HG03196 (cell line): Measurements from ENCODE around the gene L3HYPDH.
A peak's percentile ranks its signal among the peaks of the same experiment; 100 is the strongest.

Experiments
- ATAC-seq: cut with Tn5 transposase; IDR thresholded peaks from one replicate; pipeline ENCODE4 v1.9.1; 2021; ENCODE audit not compliant: unreplicated experiment

L3HYPDH gene

DNA sequence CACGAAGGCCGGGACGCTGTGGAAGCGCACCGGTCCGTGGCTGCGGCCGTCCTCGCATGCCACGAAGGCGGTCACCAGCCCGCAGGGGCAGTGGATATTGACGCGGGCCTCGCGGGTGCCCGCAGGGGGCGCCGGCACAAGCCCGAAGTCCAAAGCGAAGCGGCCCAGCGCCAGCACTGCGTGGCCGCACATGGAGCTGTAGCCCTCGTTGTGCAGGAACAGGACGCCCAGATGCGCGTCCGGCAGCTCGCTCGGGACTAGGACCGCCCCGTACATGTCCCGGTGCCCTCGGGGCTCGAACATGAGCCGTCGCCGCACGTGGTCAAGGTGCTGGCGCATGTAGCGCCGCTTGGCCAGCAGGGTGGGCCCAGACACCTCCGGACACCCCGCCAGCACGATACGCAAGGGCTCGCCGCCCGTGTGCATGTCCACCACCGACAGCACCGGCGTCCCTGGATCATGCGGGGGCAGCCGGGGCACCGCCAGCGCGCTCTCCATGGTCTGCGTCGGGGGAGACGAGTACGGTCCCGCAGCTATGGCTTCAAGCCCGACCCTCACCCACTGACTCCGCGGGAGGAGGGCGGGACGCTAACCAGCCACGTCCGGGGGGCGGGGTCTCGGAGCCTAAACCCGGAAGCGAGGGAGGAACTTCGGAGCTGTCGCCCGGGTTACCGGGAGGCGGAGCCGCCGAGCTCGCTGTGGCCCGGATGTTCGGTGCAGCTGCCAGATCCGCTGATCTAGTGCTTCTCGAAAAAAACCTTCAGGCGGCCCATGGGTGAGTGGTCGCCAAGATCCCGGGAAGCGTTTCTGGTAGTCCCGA, at the start of gene L3HYPDH, which contains the start of gene JKAMP:
Gene L3HYPDH (minus strand): TSS at position 590 of the 820 bp plus-strand sequence. CDS start 92 bp downstream, at position 498.
Gene JKAMP (plus strand): TSS at position 699 of the 820 bp plus-strand sequence. CDS start 73 bp downstream, at position 772.
- ATAC-seq: peak; percentile 86

DNA sequence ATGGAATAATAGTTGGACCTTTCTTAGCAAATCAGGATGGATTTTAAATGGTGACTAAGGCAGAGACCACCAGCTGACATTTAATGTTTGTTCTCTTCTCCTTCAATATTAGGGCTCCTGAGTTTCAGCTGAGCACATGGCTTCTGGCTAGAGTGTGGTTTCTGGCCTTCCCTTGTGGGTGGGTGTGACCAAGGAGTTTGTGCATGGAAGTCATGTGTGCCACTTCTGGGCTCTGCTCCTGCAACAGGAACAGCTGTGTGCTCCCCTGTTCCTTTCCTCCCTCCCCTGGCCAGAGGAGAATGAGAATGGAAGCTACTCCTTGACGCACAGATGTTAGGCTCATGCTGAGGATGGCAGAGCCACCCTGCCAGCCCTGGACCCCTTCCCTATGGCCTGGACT, 48.2 kb upstream of the L3HYPDH start:
- no peak for ATAC-seq

DNA sequence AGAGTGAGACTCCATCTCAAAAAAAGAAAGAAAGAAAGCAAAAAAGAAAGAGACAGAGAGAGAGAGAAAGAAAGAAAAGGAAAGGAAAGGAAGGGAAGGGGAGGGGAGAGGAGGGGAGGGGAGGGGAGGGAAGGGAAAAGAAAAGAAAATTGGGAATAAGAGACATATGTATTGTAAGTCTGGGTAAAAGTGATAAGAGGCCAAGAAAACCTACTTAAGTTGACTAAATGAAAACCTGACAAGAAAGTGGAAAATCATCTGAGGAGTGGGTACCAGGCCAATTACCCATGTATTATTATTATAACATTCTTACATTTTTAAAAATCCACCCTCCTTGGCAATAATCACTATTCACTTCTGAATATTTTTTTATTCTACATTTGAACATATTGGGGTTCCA, 46.1 kb upstream of the L3HYPDH start:
- ATAC-seq: no peak

DNA sequence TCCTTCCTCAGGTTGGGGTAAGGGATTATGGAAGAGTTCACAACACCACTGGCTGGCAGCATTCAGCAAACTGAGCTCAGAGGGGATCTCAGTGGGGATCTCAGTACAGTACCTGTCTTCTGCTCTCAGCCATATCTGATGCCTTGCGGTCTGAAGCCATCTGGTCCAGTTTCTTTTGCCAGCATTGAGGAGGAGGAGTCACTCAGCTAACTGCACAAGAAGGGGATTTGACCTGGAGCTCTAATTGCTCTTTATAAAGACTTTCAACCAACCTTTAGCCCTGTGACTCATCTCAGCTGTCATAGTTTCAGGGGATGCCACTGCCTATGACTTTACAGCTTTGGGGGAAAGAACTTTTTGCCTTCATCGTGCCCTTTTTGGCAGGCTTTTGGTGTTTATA, 45.0 kb upstream of the L3HYPDH start:
- ATAC-seq: no peak

DNA sequence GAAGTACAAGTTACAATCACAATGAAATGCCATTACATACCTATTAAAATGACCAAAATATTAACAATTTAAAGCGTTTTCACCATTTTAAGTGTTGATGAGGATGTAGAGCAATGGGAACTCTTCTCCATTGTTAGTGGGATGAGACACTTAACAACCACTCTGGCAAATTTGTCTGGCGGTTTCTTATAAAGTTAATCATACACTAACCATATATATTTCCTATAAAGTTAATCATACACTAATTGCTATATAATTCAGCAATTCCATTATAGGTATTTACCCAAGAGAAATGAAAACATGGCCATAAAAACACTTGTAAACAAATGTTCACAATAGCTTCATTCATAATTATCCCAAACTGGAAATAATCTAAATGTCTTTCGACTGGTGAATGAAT, 36.0 kb upstream of the L3HYPDH start:
- no peak for ATAC-seq

DNA sequence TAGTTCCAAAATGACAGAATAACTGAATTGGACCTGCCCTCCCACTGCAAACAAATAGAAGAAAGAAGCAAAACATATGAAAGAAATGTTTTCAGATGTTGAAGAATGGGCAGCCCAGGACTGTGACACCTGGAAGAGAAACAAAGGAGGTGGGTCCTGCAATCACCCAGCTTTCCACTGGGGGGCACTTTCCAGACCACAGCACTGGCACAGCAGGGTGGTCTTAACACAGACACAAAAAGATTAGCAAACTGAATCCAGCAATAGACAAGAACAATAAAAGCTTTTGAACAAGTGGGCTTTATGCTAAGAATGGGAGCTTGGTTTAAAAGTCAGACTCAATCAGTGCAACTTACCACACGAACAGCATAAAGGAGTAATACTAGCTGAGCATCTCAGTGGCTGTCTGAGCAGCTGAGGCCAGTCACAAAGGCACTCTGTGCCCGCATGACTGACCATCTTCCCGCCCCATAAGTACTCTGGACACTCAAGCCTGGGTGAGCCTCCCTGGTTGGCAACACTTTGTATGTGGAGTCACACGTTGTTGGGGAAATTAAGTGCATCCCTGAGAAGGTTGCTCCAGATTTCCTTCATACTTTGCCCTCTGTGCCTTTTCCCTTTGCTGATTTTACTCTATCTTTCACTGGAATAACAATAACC, 27.8 kb upstream of the L3HYPDH start:
- ATAC-seq: no peak

DNA sequence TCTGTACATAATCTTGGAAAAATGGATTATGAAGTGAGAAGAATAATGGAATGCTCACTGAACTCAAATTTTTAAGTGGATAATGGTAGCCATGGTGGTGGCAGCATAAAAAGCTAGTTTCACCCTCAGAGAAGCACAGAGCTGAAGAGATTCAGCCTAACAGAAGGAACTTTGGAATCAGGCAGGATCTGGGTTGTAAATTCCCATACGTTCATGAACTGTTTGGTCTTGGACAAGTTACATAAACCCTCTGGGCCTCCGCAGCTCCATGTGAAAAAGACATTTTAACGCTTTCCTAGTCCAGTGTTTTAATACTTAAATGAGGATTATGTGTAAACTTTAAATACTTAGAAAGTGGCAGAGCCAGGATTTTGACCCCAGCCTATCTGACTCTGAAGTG, 26.8 kb upstream of the L3HYPDH start:
- no peak for ATAC-seq

DNA sequence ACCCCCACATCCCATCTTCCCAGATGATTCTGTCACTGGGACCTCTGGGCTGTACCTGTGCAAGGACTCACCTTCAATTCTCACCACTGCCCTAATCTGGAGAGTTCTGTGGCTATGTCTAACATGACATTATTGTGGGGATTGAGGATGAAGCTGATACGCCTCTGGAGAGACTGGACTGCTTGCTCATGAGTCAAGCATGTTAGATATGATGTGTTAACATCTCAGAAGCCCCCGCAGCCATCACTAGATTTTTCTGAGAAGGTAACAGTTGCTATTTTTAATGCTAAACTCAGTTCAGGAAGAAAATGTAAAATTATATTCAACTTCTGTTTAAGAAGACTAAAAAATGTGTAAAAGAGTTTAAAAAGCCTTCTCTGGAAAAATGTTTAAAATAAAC, 25.8 kb upstream of the L3HYPDH start:
- ATAC-seq: no peak

DNA sequence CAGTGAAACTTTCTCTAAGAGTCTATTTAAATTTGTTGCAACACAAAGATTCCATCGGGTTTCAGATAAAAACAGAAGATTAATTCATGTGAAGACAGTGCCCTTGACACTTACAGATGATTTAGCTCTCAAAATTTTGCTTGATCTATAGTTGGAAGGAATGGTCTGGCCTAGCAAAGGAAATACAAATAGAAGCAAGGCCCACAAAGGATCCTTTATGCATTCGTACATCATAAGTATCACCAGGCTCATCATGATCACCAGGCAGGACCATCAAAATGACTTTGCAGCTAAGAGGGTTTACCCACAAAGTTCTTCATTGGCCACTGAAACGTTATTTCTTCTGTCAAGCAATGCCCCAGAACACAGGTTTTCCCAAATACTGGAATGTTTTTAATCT, 24.9 kb upstream of the L3HYPDH start:
- no peak for ATAC-seq

DNA sequence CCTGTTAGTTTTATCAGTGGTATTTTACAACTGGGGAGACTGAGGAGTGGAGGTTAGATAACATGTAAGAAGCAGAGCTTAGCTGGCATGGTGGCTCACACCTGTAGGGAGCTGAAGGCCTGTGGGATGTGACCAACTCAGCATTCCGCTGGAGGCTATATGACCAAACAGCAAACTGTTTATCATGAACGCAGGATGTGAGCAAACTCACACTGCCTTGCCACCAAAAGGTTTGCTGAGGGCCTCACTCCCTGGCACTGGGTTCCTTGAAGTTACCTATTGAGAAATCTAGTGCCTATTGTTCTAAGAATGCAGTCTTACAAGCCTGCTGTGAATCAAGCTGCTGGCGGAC, 23.5 kb upstream of the L3HYPDH start:
- ATAC-seq: no peak

DNA sequence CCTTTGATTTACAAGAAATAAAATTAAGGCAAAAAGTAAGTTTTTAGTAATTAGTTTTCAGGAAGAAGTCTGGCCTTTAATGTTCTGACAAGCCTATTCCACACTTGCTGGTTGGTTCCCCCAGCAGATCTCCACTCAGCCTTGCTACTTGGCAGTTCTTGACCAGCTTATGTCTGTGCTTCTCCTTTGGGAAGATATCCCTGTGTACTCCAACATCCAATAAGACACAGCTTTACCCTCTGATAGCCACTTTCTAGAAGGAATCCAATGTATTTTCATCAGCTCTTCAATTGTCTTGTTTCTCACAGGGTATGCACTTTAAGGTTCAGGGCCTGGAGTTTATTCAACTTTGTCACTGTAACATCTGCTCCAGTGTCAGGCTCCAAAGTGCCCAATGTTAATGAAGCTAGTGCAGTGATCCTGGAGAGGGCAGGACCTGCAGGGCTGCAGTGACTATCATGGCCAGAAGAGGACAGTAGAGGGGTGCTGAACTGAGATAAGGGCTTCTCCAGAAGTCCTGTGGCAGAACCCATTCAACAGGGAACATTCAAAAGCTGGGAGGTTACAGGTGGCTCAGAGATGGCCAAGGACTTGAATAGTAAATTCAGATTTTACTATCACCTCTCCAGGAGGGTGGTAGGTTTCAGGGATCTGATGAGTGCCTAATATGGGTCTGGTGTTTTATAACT, 23.0 kb upstream of the L3HYPDH start:
- ATAC-seq: no peak

DNA sequence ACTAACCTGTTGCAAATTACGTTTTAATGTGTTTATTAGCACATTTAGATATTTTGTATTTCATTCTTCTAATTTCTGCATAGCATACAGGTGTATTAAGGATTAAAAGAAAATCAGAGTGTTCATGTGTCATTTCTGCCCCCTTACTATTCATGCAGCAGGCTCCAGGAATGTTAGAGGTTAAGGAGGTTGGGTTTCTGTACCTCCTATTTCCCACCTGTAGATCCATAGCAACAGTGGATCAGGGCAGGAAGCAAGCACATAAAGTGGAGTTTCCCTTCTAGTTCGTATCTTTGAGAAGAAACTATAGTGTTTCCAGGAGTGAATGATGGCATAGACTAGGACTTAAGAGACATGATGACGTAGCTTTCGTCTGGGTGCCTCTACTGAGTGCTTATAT, 19.0 kb upstream of the L3HYPDH start:
- no peak for ATAC-seq

DNA sequence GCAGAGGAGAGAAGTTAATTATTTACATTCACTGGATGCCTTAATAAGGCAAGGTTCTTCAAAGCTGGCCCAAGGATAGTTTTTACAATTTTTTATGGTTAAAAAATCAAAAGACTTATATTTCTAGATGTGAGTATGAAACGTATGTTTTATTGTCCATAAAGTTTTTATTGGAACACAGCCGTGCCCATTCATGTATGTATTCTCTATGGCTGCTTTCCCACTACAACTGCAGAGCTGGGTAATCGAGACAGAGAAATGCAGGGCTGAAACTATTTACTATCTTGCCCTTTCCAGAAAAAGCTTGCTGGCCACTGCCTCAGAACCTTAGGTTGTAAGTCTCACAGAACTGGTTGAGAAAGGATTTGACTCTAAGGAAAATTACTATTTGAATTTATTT, 16.5 kb upstream of the L3HYPDH start:
- ATAC-seq: no peak

DNA sequence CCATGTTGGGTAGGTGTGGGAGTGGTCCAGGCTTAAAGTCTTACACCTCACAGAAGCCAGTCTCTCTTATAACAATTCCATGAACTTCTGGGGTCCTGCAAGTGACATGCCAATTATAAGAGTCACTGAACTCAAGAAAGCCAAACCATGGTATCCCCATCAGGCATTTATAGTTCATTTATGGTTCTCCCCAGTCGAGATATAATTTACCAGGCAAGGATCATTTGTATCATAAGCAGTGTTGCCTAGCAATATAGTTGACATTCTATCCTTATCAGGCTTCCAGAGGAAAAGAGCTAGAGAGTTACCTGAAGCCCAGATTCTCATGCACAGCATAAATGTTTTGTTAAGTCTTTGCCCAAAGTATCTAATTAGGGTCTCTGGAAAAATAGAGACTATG, 8.2 kb upstream of the L3HYPDH start:
- no peak for ATAC-seq

DNA sequence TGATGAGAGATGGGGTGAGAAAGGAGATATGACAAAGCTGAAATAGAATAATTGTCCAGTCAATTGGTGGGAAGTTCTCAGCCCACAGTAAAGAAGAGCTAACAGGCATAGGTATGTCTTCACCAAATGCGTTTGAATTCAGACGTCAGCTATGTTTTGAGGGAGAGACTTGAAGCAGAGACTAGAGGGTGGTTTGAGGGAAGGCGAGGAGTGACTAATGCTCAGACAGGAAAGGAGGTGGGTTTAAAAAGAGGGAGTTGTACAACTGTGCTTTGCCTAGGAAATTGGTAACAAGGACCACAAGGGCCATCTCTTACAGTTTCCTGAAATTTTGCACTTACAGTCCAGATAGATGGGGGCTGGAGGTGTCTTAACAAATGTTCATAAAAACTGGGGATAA, 6.5 kb upstream of the L3HYPDH start:
- no peak for ATAC-seq

DNA sequence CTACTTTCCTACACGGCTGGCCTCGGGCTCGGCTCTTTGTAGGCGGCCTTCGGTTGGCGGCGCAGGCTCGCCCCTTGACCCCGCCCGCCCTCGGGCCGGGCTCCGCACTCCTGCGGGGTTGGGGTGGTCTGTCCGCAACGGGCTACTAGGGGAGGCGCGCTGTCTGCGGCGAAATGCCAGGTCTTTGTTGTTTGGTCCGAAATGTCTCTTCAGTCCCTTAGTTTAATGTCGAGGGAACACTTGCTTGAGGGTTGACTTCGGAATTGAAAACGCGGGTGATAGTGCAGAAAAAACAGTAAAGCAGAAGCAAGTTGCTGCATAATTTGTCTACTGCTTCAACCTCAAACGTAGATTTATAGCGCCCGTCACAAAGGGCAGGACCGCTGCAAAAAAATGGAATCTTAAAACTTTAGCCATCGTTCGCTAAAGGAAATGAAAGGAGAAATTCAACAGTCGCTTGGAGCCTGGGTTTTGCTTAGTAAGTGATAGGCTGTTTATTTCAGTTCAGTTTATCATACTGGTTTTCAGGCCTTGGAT, 499 bp upstream of the L3HYPDH start:
- peak; percentile 47 for ATAC-seq

DNA sequence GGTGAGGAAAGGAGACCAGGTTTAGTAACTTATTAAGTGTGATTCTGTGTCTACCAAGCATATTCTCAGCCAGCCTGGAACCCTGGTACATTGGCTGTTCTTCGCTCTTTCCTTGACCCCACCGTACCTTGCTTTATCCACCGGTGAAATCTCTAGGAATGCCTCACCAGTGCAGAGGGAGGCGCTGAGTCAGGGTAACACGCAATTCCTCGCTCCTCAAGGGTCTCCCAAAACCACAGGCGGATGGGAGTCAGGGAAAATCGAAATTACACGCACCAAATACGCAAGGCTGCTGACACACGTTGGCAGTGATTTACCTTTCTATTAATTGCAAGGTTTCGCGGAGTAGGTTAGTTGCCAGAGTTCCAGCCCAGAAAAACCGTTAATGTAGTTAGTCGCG, 845 bp downstream of the L3HYPDH start:
- no peak for ATAC-seq

DNA sequence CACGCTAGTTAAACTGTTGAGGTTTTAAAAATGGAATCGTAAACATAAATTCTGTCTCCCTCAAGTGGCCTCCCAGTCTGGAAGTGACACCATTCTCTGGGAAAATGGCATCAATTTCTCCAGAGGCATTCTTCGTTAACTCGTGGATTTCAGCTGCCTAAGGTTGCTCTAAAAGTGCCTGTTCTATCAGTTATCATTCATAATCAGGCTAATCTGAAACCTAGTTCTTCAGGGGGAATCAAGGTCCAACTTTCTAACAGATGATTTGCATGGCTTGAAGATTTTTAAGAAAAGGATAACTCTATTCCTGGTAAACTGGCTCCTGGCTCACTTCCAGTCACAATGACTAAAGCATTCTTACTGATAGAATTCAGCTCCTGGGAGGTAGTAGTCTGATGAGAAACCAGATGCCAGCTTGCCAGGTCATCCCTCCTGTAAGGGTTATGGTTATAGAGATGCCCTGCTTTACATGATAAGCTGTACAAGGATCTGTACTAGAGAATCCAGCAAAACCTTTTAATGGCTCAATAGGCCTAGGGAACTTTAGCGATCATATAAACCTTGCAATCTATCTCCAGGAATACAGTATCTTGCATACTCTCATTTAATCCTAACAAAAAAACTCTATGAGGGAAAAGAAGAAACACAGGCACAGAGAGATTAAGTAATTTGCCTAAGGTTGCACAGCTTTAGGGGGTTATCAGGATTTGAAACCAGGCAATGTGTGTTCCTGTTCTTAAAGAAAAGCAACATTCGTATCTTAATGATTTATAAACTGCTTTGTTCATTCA, 1.5 kb downstream of the L3HYPDH start:
- ATAC-seq: no peak

DNA sequence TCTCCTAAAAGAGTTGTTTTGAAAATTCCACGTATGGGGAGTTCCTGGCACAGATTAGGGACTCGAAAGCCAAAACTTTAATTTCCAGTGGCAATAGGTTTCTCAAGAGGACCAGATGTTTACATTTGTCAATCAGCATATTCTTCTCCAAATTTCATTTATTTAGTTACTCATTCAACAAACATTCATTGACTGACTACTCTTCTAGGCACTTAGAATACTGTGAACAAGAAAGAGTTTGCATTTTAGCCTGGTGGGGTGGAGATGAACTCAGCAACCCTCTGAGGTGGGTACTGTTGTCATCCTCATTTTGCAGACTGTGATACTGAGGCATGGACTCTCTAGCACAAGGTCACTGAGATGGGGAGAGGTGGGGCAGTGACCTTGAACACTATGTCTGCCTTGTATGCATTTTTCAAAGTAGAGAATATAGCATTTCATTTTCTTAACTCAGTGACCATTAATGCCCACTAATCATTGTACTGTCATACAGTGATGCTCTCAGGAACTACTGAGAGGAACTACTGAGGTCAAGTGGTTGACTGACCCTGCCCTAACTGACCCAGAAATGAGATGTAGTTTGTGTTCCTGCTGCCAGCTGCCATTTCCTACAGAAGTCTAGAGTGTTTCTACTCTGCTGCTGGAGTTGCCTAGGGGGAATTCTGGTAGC, 2.2 kb downstream of the L3HYPDH start:
- ATAC-seq: no peak

DNA sequence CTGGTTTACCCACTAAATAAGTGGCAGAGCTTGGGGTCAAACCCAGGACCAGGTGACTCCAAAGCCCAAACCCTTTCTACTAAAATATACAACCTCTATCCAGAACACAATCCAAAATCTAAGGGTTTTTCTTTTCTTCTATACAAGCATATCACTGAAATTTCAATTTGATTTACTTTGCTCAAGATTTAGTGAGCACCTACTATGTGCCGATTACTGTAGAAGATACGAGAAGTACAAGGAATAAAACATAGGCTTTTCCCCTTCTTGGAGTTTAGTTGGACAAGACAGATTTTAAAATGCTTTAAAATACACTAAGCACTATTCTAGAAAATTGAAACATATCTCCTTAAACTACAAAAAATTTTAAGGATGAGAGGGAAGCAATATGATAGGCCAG, 2.8 kb downstream of the L3HYPDH start:
- ATAC-seq: no peak
